ENCODE measurements around the gene FIBCD1.

FIBCD1 gene

GRCh38 chr9:130930804-130931349, 8.2 kb downstream of the FIBCD1 start:
- Mint-ChIP-seq H3K4me3 (no peak overlapping the region), H3K9me3 (no peaks in the 10 kb centered on the region), H3K36me3 (ENCODE audit: low read depth) (no peaks in the 10 kb centered on the region), H3K27me3 (ENCODE audit: low read depth) (peaks cover 26% of the 10 kb centered on the region), H3K4me1 (ENCODE audit: low read depth) (no peaks in the 10 kb centered on the region), H3K27ac (no peak overlapping the region)

GRCh38 chr9:130930132-130930803, 8.8 kb downstream of the FIBCD1 start:
- H3K9me3 Mint-ChIP-seq, result no peaks in the 10 kb centered on the region
- H3K27ac Mint-ChIP-seq, result no peak overlapping the region
- H3K4me1 Mint-ChIP-seq (ENCODE audit: low read depth), result no peaks in the 10 kb centered on the region
- H3K27me3 Mint-ChIP-seq (ENCODE audit: low read depth), result peaks cover 23% of the 10 kb centered on the region
- no peaks in the 10 kb centered on the region for H3K36me3 Mint-ChIP-seq (ENCODE audit: low read depth)
- no peak overlapping the region for H3K4me3 Mint-ChIP-seq

- Mint-ChIP-seq H3K27ac (no peak overlapping the region), H3K9me3 (no peaks in the 10 kb centered on the region), H3K27me3 (ENCODE audit: low read depth) (peaks cover 16% of the 10 kb centered on the region), H3K4me1 (ENCODE audit: low read depth) (no peaks in the 10 kb centered on the region), H3K36me3 (ENCODE audit: low read depth) (no peaks in the 10 kb centered on the region), H3K4me3 (no peak overlapping the region)
Observed at GRCh38 chr9:130929571-130930038, 9.4 kb downstream of the FIBCD1 start.

- H3K4me1 Mint-ChIP-seq (ENCODE audit: low read depth), result no peaks in the 10 kb centered on the region
- no peaks in the 10 kb centered on the region for H3K9me3 Mint-ChIP-seq
- H3K27me3 Mint-ChIP-seq (ENCODE audit: low read depth), result peaks cover 15% of the 10 kb centered on the region
- H3K4me3 Mint-ChIP-seq, result no peak overlapping the region
- H3K36me3 Mint-ChIP-seq (ENCODE audit: low read depth), result no peaks in the 10 kb centered on the region
- no peak overlapping the region for H3K27ac Mint-ChIP-seq
Observed at GRCh38 chr9:130927995-130928900, 10.8 kb downstream of the FIBCD1 start.

GRCh38 chr9:130927338-130927737, 11.7 kb downstream of the FIBCD1 start:
- Mint-ChIP-seq H3K4me1 (ENCODE audit: low read depth) (no peaks in the 10 kb centered on the region), H3K4me3 (no peak overlapping the region), H3K36me3 (ENCODE audit: low read depth) (no peaks in the 10 kb centered on the region), H3K27ac (no peak overlapping the region), H3K27me3 (ENCODE audit: low read depth) (peaks cover 6% of the 10 kb centered on the region), H3K9me3 (no peaks in the 10 kb centered on the region)

- Mint-ChIP-seq H3K27me3 (ENCODE audit: low read depth) (no peaks in the 10 kb centered on the region), H3K4me1 (ENCODE audit: low read depth) (no peaks in the 10 kb centered on the region), H3K36me3 (ENCODE audit: low read depth) (no peaks in the 10 kb centered on the region), H3K9me3 (no peaks in the 10 kb centered on the region), H3K27ac (no peak overlapping the region), H3K4me3 (no peak overlapping the region)
Observed at GRCh38 chr9:130925050-130925678, 13.9 kb downstream of the FIBCD1 start.

GRCh38 chr9:130924448-130924788, 14.6 kb downstream of the FIBCD1 start:
- H3K4me1 Mint-ChIP-seq (ENCODE audit: low read depth), result no peaks in the 10 kb centered on the region
- H3K27me3 Mint-ChIP-seq (ENCODE audit: low read depth), result no peaks in the 10 kb centered on the region
- no peaks in the 10 kb centered on the region for H3K36me3 Mint-ChIP-seq (ENCODE audit: low read depth)
- no peak overlapping the region for H3K27ac Mint-ChIP-seq
- H3K4me3 Mint-ChIP-seq, result no peak overlapping the region
- no peaks in the 10 kb centered on the region for H3K9me3 Mint-ChIP-seq

- Mint-ChIP-seq H3K4me1 (ENCODE audit: low read depth) (no peaks in the 10 kb centered on the region), H3K9me3 (no peaks in the 10 kb centered on the region), H3K27me3 (ENCODE audit: low read depth) (no peaks in the 10 kb centered on the region), H3K36me3 (ENCODE audit: low read depth) (no peaks in the 10 kb centered on the region), H3K27ac (no peak overlapping the region), H3K4me3 (no peak overlapping the region)
Observed at GRCh38 chr9:130923611-130924447, 15.2 kb downstream of the FIBCD1 start.

GRCh38 chr9:130922893-130923610, 16.0 kb downstream of the FIBCD1 start:
- no peaks in the 10 kb centered on the region for H3K27me3 Mint-ChIP-seq (ENCODE audit: low read depth)
- no peaks in the 10 kb centered on the region for H3K4me1 Mint-ChIP-seq (ENCODE audit: low read depth)
- no peak overlapping the region for H3K4me3 Mint-ChIP-seq
- no peak overlapping the region for H3K27ac Mint-ChIP-seq
- no peaks in the 10 kb centered on the region for H3K9me3 Mint-ChIP-seq
- no peaks in the 10 kb centered on the region for H3K36me3 Mint-ChIP-seq (ENCODE audit: low read depth)

GRCh38 chr9:130921989-130922892, 16.8 kb downstream of the FIBCD1 start:
- Mint-ChIP-seq H3K27ac (no peak overlapping the region), H3K4me3 (no peak overlapping the region), H3K27me3 (ENCODE audit: low read depth) (no peaks in the 10 kb centered on the region), H3K9me3 (no peaks in the 10 kb centered on the region), H3K36me3 (ENCODE audit: low read depth) (no peaks in the 10 kb centered on the region), H3K4me1 (ENCODE audit: low read depth) (no peaks in the 10 kb centered on the region)

GRCh38 chr9:130921300-130921988, 17.6 kb downstream of the FIBCD1 start:
- Mint-ChIP-seq H3K4me1 (ENCODE audit: low read depth) (no peaks in the 10 kb centered on the region), H3K36me3 (ENCODE audit: low read depth) (no peaks in the 10 kb centered on the region), H3K27ac (no peak overlapping the region), H3K27me3 (ENCODE audit: low read depth) (no peaks in the 10 kb centered on the region), H3K9me3 (no peaks in the 10 kb centered on the region), H3K4me3 (no peak overlapping the region)

- no peaks in the 10 kb centered on the region for H3K36me3 Mint-ChIP-seq (ENCODE audit: low read depth)
- no peaks in the 10 kb centered on the region for H3K9me3 Mint-ChIP-seq
- no peaks in the 10 kb centered on the region for H3K27me3 Mint-ChIP-seq (ENCODE audit: low read depth)
- no peaks in the 10 kb centered on the region for H3K4me1 Mint-ChIP-seq (ENCODE audit: low read depth)
- H3K4me3 Mint-ChIP-seq, result no peak overlapping the region
- no peak overlapping the region for H3K27ac Mint-ChIP-seq
Observed at GRCh38 chr9:130920762-130921299, 18.2 kb downstream of the FIBCD1 start.
